ENCODE measurements around the gene FHIT.

Gene FHIT

GRCh38 chr3:60363817-60364216, 887.4 kb downstream of the FHIT start:
- DNase-seq (ENCODE audit: low spot score): no peak

DNA sequence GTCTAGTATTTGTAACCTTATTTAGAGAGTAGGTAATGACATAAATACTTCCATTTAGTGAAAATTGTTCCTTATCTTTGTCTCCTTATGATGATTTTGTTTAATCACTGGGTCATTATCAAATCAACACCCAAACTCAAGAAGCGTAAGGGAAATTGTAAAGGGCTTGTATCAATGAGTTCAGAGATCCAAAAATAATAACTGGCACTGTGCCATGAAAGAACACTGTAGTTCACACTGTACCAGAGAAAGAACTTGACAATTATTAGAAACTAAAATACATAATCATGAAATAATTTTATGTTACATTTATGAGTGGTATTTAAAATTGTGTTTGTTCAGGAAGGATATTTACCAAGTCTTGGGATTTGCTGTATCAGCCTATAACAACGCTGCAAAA, 895.4 kb downstream of the FHIT start:
- no peak for DNase-seq (ENCODE audit: low spot score)

DNA sequence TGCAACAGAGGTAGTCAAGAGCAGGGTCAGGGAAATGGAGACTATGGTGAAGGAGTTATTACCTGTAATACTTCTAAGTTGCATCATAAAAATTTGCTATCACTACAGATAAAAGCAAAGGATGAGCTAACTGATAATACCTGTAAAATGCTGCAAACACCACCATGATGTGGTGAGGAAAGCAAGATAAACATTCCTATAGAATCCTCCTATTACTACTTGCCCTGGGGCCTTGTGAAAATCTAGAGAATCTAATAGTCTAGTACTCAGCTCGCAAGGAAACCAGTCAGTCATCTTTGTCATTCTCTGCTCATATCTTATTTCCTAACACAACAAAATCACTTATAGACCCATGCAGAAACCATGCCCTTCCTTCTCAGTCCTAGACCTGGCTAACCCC, 899.8 kb downstream of the FHIT start:
- DNase-seq (ENCODE audit: low spot score): no peak

GRCh38 chr3:60344340-60344739, 906.9 kb downstream of the FHIT start:
- no peak for DNase-seq (ENCODE audit: low spot score)

DNA sequence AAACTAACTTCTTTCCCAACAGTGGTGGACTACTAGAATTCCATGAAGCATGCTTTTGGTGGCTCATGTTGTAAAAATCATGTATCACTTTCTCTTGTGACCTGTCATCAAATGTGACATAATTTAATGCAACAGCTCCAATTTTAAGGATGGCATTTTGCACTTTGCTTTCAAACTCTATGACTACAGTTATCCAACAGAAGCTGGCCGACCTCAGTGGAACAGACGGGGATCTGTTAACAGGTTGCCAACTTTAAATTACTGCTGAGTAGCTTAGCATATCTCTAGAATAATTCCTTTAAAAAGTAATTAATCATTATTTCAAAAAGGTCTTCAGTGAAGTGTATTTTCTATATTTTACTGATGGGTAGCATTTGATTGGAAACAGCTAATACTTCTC, 907.4 kb downstream of the FHIT start:
- DNase-seq (ENCODE audit: low spot score): no peak

GRCh38 chr3:60339304-60339703, 911.9 kb downstream of the FHIT start:
- no peak for DNase-seq (ENCODE audit: low spot score)

DNA sequence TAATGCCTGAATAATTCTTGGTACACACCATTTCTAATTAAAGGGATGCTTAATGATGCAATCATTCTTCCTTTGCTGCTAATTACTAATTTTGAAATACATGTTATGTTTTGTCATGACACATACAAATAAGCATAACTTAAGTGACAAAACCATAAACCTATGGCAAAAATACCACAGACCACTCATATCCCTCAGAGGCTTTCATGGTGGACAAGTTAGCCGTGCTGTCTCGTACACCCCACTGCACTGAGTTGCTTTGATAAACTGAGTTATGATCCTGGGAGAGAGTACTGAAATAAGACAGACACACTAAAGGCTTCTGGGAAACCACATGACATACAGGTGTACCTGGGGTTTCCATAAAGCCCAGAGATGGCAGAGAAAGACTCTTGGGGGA, 913.8 kb downstream of the FHIT start:
- DNase-seq (ENCODE audit: low spot score): no peak

DNA sequence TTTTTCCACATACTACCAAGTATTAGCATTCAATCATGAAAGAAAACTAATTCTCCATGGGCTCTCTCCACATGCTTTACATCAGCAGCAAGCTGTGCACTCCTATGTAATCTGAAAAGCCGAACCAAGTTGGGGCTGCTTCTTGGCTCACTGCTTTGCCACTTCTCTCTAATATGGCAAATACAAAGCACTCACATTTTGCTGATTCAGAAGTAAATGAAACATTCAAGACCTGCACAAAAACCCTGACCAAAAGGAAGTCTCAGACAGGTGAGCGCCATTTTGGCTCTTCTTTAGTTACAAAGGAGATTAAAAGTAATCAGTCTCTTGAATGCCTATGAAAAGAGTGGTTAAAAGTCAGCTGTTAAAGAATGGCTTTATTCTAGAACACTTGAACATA, 915.2 kb downstream of the FHIT start:
- no peak for DNase-seq (ENCODE audit: low spot score)

GRCh38 chr3:60333710-60334109, 917.5 kb downstream of the FHIT start:
- DNase-seq (ENCODE audit: low spot score): no peak

DNA sequence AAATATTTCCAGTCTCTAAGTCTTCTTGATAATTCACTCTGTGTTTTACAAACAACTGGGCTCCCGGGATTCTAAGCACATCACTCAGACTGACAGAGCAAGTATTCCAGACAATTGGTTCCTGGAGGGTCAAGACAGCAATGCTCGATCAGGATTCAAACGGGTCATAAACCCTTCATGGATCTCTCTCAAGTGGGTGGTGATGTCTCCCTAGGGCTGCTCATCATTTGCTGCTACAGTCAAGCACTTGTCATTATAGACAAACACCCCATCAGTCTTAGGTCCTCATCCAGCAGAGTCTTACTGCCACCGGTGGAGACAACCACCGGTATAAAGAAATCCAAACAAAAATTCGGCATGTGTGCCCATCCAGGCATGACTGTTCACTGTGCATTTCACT, 921.1 kb downstream of the FHIT start:
- DNase-seq (ENCODE audit: low spot score): no peak

DNA sequence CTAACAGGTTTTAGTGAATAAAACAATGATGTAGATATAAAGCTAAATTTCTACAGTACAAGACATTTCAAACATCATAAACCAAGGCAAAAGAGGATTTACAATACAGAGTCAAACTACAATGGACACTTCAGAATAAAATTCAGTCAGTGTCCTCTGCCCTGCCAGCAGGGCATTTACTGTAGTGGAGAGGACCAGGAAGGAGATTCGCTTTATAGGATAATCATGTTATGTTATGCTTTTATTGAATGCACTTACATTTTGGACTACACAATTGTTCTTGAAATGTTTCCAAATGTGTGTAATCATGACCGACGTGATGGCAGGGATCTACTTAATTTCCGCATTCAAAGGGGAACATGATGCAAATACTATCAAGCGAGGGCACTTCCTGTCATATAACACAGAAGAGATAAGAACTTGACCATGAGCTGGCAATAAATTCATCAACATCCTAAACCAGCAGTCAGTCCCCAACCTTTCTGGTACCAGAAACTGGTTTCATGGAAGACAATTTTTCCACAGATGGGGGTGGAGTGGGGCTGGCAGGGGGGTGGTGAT, 925.6 kb downstream of the FHIT start:
- DNase-seq (ENCODE audit: low spot score): no peak

GRCh38 chr3:60323651-60324050, 927.6 kb downstream of the FHIT start:
- DNase-seq (ENCODE audit: low spot score): peak; percentile 62

DNA sequence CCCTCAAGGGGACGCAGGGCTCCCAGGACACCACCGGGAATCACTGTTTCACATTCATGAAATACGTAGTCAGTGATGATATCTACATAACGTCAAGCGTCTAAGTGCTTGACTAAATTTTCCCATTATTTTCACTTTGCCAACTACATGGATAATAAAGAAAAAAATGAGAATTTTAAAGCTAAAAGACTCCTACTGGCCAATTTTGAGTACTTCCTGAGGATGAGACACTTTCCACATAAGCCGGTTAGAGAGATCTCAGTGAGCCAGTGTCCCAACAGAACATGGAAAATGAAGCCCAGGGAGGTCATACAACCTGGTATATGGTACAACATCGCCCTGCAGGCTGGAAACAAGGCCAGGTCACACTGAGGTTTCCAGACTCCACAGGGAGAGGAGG, 928.1 kb downstream of the FHIT start:
- DNase-seq (ENCODE audit: low spot score): no peak

DNA sequence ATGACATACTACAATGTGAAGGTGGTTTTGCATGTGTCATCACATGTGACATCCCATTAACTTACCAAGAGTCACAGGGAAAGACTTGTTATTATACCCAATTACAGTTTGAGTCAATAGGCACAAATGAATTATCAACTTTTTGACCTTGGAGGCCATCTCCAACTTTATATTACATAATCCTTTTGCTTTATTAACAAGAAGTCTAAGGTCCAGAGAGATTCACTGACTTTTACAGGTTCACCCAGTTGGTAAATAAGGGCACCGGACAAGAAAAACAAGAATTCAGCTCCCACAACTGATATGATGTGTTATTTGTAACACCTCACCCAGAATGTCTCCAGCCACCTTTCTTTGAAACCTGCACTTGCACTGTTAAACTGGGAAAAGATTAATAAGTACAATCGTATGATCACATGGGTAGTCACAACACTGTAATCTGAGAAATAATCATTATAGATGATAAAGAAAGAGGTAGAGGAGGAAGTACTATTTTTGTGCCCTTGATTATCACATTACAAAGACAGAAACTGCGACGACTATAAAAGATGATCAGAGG, 928.9 kb downstream of the FHIT start:
- no peak for DNase-seq (ENCODE audit: low spot score)

- no peak for DNase-seq (ENCODE audit: low spot score)
Measured at GRCh38 chr3:60319179-60319858, 931.9 kb downstream of the FHIT start.

GRCh38 chr3:60316121-60316797, 935.0 kb downstream of the FHIT start:
- DNase-seq (ENCODE audit: low spot score): no peak

- no peak for DNase-seq (ENCODE audit: low spot score)
Measured at GRCh38 chr3:60313951-60314461, 937.2 kb downstream of the FHIT start.

GRCh38 chr3:60313231-60313798, 937.9 kb downstream of the FHIT start:
- DNase-seq (ENCODE audit: low spot score): no peak

DNA sequence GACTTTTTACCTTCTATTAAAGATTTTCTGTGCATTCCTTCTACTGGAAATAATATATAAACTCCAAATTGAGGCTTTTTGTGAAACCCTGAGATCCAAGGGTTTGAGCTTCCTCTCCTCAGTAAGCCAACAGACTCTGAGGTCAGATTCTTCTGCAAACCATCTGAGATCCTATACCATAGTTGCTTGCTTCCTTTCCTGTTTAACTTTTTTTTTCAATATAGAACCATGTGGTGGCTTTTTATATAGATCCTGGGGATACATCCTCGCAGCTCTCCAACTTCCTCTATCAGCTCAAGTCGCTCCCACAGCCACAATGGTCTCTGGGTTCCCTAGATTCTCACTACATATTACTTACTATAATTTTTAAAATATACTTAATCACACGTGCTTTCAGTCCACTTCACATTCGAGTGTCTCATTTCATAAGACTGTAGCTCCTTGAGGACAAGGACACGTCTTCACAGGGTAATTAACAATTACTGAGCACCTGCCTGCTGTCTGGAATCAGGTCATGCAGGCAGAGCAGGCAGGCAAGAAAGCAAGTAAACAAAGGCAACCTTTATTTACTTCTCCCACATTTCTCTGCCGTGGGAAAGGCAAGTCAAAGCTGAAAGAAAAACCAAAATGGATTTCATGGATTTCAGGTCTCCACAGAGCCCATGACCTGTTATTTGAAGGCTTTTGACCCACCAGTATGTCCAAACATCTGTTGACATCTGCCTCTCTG, 941.5 kb downstream of the FHIT start:
- DNase-seq (ENCODE audit: low spot score): no peak

GRCh38 chr3:60308808-60309207, 942.4 kb downstream of the FHIT start:
- DNase-seq (ENCODE audit: low spot score): no peak

DNA sequence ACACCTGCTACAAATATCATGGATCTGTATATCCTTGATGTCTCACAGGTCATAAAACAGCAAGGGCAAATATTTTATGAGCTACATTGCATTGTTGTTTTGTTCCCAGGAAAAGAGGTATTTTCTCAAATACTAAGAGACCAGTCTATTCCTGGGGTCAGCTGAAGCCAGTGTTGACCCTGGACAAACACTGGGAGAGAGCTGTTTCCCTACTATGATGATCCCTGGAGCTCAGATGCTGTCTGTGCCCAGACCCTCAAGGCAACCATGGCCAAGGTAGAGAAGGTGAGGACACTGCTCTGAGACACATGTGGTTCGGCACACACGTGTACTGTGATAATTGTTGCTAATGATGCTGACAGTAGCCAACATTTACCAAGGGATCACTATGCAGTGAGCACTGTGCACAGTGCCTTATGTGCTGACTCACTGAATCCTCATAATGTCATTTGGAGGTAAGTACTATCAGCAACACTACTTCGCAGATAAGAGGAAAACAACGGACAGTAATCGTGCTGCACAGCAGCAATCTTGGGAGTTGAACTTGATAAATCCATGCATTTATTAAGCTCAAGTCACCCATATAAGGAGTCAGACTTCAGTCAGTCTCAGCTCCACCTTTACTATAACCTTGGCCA, 943.6 kb downstream of the FHIT start:
- no peak for DNase-seq (ENCODE audit: low spot score)
